MM.1S (cell line): ENCODE measurements around the gene MAD1L1.

Experiments
- DNase-seq: peaks from one replicate; pipeline ENCODE4 v3.0.0-alpha.2; 2015
- H2AFZ ChIP-seq: fragments of 300-600 bp; sonication (generic); 2 replicates; pipeline ENCODE4 v1.6.0; 2016; ENCODE audit warnings: antibody characterized with exemption, low read length
- H3F3A ChIP-seq: fragments of 300-600 bp; sonication (generic); 2 replicates; pipeline ENCODE4 v1.6.1; 2016; ENCODE audit warnings: mild to moderate bottlenecking, antibody characterized with exemption, low read length, moderate library complexity, mixed read lengths; ENCODE audit not compliant: insufficient read depth
- H3K27ac ChIP-seq: fragments of 300-600 bp; sonication (generic); 2 replicates; pipeline ENCODE4 v1.5.1; 2016; ENCODE audit warnings: mild to moderate bottlenecking, low read length
- H3K27me3 ChIP-seq: fragments of 300-600 bp; sonication (generic); replicated peaks from 2 replicates; pipeline ENCODE4 v1.6.0; 2016; ENCODE audit warnings: low read length; ENCODE audit not compliant: insufficient read depth
- H3K36me3 ChIP-seq: fragments of 300-600 bp; sonication (generic); replicated peaks from 2 replicates; pipeline ENCODE4 v1.6.1; 2016; ENCODE audit warnings: mild to moderate bottlenecking, low read length, mixed read lengths; ENCODE audit not compliant: insufficient read depth
- H3K4me1 ChIP-seq: fragments of 300-600 bp; sonication (generic); 2 replicates; pipeline ENCODE4 v1.6.1; 2016; ENCODE audit warnings: low read length, mixed read lengths
- H3K4me2 ChIP-seq: fragments of 300-600 bp; sonication (generic); 2 replicates; pipeline ENCODE4 v1.6.0; 2016; ENCODE audit warnings: low read depth, low read length
- H3K4me3 ChIP-seq: fragments of 300-600 bp; sonication (generic); 2 replicates; pipeline ENCODE4 v1.5.1; 2016; ENCODE audit warnings: low read length, mixed read lengths
- H3K79me2 ChIP-seq: fragments of 300-600 bp; sonication (generic); 2 replicates; pipeline ENCODE4 v1.6.1; 2016; ENCODE audit warnings: mixed run types, low read length, mixed read lengths
- H3K9ac ChIP-seq: fragments of 300-600 bp; sonication (generic); 2 replicates; pipeline ENCODE4 v1.6.1; 2016; ENCODE audit warnings: low read length, mixed read lengths
- H3K9me2 ChIP-seq: fragments of 300-600 bp; sonication (generic); replicated peaks from 2 replicates; pipeline ENCODE4 v1.6.1; 2016; ENCODE audit warnings: mild to moderate bottlenecking, low read length, mixed read lengths; ENCODE audit not compliant: insufficient read depth
- H3K9me3 ChIP-seq: fragments of 300-600 bp; sonication (generic); replicated peaks from 2 replicates; pipeline ENCODE4 v1.6.1; 2016; ENCODE audit warnings: mild to moderate bottlenecking, low read length, mixed read lengths; ENCODE audit not compliant: insufficient read depth
- H4K20me1 ChIP-seq: fragments of 300-600 bp; sonication (generic); 2 replicates; pipeline ENCODE4 v1.6.1; 2016; ENCODE audit warnings: mild to moderate bottlenecking, low read length, moderate library complexity, mixed read lengths; ENCODE audit not compliant: insufficient read depth
- CTCF ChIP-seq: fragments of 300-600 bp; sonication (generic); IDR thresholded peaks from 2 replicates; pipeline ENCODE4 v1.5.1; 2016; ENCODE audit warnings: antibody characterized with exemption, low read length, mixed read lengths
- EZH2 ChIP-seq: fragments of 300-600 bp; sonication (generic); optimal IDR thresholded peaks from 2 replicates; pipeline ENCODE3; 2017; ENCODE audit warnings: low read depth, mild to moderate bottlenecking, antibody characterized with exemption, low read length, mixed read lengths
- EZH2phosphoT487 ChIP-seq: fragments of 300-600 bp; sonication (generic); IDR thresholded peaks from 2 replicates; pipeline ENCODE4 v1.6.1; 2018; ENCODE audit warnings: antibody characterized with exemption, low read length

MAD1L1 gene

GRCh38 chr7:1807821-1808600 is 424.7 kb downstream of the MAD1L1 start:
- H3K4me1 ChIP-seq: no peaks in the 10 kb centered on the region
- no peak overlapping the region for H3K9ac ChIP-seq
- no peak overlapping the region for H3K4me3 ChIP-seq
- no peak for DNase-seq
- H3K79me2 ChIP-seq: no peaks in the 10 kb centered on the region
- H3K4me2 ChIP-seq: no peak overlapping the region
- TF ChIP-seq EZH2 (no peak), CTCF (no peak)
- peaks cover 28% of the 10 kb centered on the region for H3K27me3 ChIP-seq
- H4K20me1 ChIP-seq: no peaks in the 10 kb centered on the region
- no peak overlapping the region for H3K27ac ChIP-seq
- H3K36me3 ChIP-seq: no peaks in the 10 kb centered on the region
- H3F3A ChIP-seq: no peaks in the 10 kb centered on the region
- H3K9me3 ChIP-seq: no peaks in the 10 kb centered on the region
- no peaks in the 10 kb centered on the region for H3K9me2 ChIP-seq
- H2AFZ ChIP-seq: no peak overlapping the region

GRCh38 chr7:1806354-1806753 is 426.4 kb downstream of the MAD1L1 start:
- Histone ChIP-seq H4K20me1 (no peaks in the 10 kb centered on the region), H3K79me2 (no peaks in the 10 kb centered on the region), H2AFZ (no peak overlapping the region), H3K9me2 (no peaks in the 10 kb centered on the region), H3F3A (no peaks in the 10 kb centered on the region), H3K4me1 (no peaks in the 10 kb centered on the region), H3K36me3 (no peaks in the 10 kb centered on the region), H3K4me2 (no peak overlapping the region), H3K27ac (no peak overlapping the region), H3K4me3 (no peak overlapping the region), H3K9ac (no peak overlapping the region), H3K9me3 (no peaks in the 10 kb centered on the region), H3K27me3 (peaks cover 36% of the 10 kb centered on the region)
- TF ChIP-seq EZH2phosphoT487 (no peak), CTCF (no peak), EZH2 (no peak)
- DNase-seq: no peak

GRCh38 chr7:1804310-1804709 is 428.4 kb downstream of the MAD1L1 start:
- no peak for TF ChIP-seq EZH2phosphoT487
- TF ChIP-seq EZH2: no peak
- TF ChIP-seq CTCF: no peak
- no peaks in the 10 kb centered on the region for H3K4me1 ChIP-seq
- no peaks in the 10 kb centered on the region for H3K36me3 ChIP-seq
- no peak overlapping the region for H3K4me3 ChIP-seq
- H3K27me3 ChIP-seq: peaks cover 43% of the 10 kb centered on the region
- H3K9me2 ChIP-seq: no peaks in the 10 kb centered on the region
- no peak overlapping the region for H3K4me2 ChIP-seq
- no peak overlapping the region for H2AFZ ChIP-seq
- H3F3A ChIP-seq: no peaks in the 10 kb centered on the region
- H3K9ac ChIP-seq: no peak overlapping the region
- no peak for DNase-seq
- H3K79me2 ChIP-seq: no peaks in the 10 kb centered on the region
- H3K27ac ChIP-seq: no peak overlapping the region
- H4K20me1 ChIP-seq: no peaks in the 10 kb centered on the region
- H3K9me3 ChIP-seq: no peaks in the 10 kb centered on the region
